Uterus (tissue), 4 donors: ENCODE data around the gene VIPR2. TPM values are rescaled to one million over a fixed set of nuclear protein-coding genes. Genes with fewer than 3 reads are reported as not detected.

Experiments
- DNase-seq, 2 donors: peaks; one replicate each; pipeline ENCODE4 v3.0.0-alpha.2; 2019 to 2020
- H3K27ac ChIP-seq, 2 donors: fragments of 200-600 bp; sonication (generic); 1 replicate in 1 of 2; 2 replicates in 1 of 2; pipeline ENCODE4 v1.5.1; 2016 to 2018
- H3K27me3 ChIP-seq, 2 donors: fragments of 200-600 bp; sonication (generic); one replicate each; pipeline ENCODE4 v1.5.1; 2018 to 2019; ENCODE audit warnings: control low read depth in 1 of 2
- H3K36me3 ChIP-seq, 2 donors: fragments of 200-600 bp; sonication (generic); one replicate each; pipeline ENCODE4 v1.5.1; 2019; ENCODE audit warnings: control low read depth in 1 of 2
- H3K4me1 ChIP-seq, 2 donors: fragments of 200-600 bp; sonication (generic); one replicate each; pipeline ENCODE4 v1.5.1; 2018 to 2019; ENCODE audit warnings: control low read depth in 1 of 2
- H3K4me3 ChIP-seq, 2 donors: fragments of 200-600 bp; sonication (generic); 1 replicate in 1 of 2; 2 replicates in 1 of 2; pipeline ENCODE4 v1.5.1; 2018 to 2019; ENCODE audit warnings: mild to moderate bottlenecking in 1 of 2
- H3K9me3 ChIP-seq, 2 donors: fragments of 200-600 bp; sonication (generic); one replicate each; pipeline ENCODE4 v1.5.1; 2019; ENCODE audit warnings: control low read depth in 1 of 2
- POLR2A ChIP-seq, 2 donors: fragments of 450-650 bp; IDR thresholded peaks; one replicate each; pipeline ENCODE4 v1.6.1; 2016; ENCODE audit warnings: antibody characterized with exemption in 2 of 2, mild to moderate bottlenecking in 1 of 2, moderate library complexity in 1 of 2
- intact Hi-C: fragments of 100-400 bp; cut with DNase I; formaldehyde crosslinking; loops from one replicate; pipeline ENCODE4 v1.15.1; 2023; ENCODE audit warnings: low total_unique reads
- total RNA-seq, 4 donors: library from RNA; depleted of rRNA in 3 of 4; stranded (reverse); fragments of >200 nt in 3 of 4; gene quantifications; one replicate each; pipeline versions ENCODE4 v1.1.0 to v1.2.4, GENCODE V29; 2014 to 2023
- TF ChIP-seq, protein P1 (sequence below), 4 experiments: fragments of 200-600 bp in 2 of 4; fragments of 450-650 bp in 2 of 4; sonication (generic) in 2 of 4; IDR thresholded peaks; one replicate each; pipeline ENCODE4 v1.5.1; 2016 to 2019; ENCODE audit warnings: antibody characterized with exemption in 4 of 4, mild to moderate bottlenecking in 2 of 4, moderate library complexity in 1 of 4
- donor health status: DM: yes; HTN: yes; CAD: no.

VIPR2 gene
- total RNA-seq, 4 donors from 2014 or later, result 3.1 to 9.8 (median 4.5) TPM

DNA sequence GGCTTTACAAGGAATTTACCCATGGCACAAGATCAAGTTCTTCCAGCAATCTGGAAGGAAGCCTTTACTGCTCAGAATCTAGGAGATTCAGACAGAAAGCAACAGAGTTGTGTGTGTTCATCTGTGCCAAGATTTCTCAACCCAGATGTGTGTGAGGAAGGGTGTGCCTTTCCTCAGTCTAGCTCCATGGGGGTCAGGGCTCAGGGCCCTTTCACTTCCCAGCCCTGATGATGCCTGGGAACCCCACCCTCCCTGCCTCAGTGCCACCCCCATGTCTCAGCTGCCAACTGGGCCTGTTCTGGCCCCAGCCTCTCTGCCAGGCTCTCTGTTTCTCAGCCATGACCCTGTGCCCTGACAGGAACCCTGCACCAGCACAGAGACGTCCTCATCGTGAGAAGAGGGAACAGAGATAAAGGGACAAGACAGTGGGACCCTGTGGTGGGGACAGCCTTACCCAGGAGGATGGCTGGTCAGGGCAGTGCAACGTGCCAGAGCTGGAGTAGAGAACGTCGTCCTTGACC is 102.0 kb downstream of the VIPR2 start:
- H3K27ac ChIP-seq, result peak overlapping the region in 1 of 2 donors; percentile 57
- no peaks in the 10 kb centered on the region for H3K4me1 ChIP-seq
- no peaks in the 10 kb centered on the region for H3K9me3 ChIP-seq
- no peak for DNase-seq
- no peaks in the 10 kb centered on the region for H3K27me3 ChIP-seq
- no peak for TF ChIP-seq POLR2A (IDR thresholded peaks at IDR 0.05)
- TF ChIP-seq, protein P1, sequence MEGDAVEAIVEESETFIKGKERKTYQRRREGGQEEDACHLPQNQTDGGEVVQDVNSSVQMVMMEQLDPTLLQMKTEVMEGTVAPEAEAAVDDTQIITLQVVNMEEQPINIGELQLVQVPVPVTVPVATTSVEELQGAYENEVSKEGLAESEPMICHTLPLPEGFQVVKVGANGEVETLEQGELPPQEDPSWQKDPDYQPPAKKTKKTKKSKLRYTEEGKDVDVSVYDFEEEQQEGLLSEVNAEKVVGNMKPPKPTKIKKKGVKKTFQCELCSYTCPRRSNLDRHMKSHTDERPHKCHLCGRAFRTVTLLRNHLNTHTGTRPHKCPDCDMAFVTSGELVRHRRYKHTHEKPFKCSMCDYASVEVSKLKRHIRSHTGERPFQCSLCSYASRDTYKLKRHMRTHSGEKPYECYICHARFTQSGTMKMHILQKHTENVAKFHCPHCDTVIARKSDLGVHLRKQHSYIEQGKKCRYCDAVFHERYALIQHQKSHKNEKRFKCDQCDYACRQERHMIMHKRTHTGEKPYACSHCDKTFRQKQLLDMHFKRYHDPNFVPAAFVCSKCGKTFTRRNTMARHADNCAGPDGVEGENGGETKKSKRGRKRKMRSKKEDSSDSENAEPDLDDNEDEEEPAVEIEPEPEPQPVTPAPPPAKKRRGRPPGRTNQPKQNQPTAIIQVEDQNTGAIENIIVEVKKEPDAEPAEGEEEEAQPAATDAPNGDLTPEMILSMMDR (IDR thresholded peaks at IDR 0.05), result no peak
- H3K36me3 ChIP-seq, result no peaks in the 10 kb centered on the region
- intact Hi-C loops, result no loop called here
- H3K4me3 ChIP-seq, result no peak overlapping the region

DNA sequence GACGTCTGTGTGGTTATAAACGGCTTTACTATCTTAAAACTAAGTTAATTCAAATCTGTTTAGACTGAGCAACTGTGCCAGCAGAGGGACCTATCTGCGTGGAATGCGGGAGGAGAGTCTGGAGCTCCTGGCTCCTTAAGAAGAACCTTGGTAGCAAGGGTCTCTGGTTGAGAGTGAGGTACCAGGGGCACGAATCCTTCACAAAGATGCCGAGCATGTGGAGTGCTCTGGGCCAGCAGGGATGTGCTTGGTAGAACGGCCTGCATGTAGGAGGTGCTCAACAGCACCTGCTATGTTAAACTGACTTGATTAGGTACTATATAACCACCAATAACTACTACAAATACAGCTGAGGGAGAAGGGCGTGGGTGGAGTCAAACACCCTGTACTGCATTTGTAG is 102.6 kb downstream of the VIPR2 start:
- Histone ChIP-seq H3K4me3 (no peak overlapping the region), H3K36me3 (no peaks in the 10 kb centered on the region), H3K9me3 (no peaks in the 10 kb centered on the region), H3K27me3 (no peaks in the 10 kb centered on the region), H3K27ac (no peak overlapping the region), H3K4me1 (no peaks in the 10 kb centered on the region)
- DNase-seq, result no peak
- no peak for TF ChIP-seq POLR2A (IDR thresholded peaks at IDR 0.05)
- TF ChIP-seq, protein P1 (IDR thresholded peaks at IDR 0.05), result no peak
- intact Hi-C loops, result no loop called here

DNA sequence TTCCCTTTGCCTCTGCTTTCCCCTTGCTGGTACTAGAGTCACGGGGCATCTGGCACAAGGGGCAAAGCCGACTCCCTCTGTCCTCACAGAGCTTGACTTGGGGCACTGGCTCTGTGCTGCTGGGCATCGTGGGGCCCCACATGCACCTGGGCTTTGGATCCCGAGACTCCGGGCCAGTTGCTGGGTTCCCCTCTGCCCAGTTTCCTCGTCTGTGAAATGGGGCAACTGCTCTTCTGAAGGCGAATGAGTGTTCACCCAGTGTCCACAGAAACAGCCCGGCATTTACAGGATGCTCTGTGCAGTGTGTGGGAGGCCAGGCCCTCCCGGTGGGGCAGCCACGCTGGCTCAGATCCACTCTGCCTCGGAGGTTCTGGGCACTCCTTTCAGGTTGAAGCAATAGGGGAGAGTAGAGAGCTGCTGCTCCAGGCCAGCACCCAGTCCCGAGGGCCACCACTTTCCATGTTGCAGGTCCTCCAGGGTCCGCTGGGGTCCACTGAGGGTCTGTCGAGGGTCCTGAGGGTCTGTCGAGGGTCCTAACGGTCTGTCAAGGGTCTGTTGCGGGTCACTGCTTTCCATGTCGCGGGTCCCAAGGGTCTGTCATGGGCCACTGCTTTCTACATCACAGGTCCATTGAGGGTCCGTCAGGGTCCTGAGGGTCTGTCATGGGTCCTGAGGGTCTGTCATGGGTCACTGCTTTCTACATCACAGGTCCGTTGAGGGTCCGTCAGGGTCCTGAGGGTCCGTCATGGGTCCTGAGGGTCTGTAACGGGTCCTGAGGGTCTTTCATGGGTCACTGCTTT is 103.6 kb downstream of the VIPR2 start:
- no peak for DNase-seq
- H3K27ac ChIP-seq, result no peak overlapping the region

DNA sequence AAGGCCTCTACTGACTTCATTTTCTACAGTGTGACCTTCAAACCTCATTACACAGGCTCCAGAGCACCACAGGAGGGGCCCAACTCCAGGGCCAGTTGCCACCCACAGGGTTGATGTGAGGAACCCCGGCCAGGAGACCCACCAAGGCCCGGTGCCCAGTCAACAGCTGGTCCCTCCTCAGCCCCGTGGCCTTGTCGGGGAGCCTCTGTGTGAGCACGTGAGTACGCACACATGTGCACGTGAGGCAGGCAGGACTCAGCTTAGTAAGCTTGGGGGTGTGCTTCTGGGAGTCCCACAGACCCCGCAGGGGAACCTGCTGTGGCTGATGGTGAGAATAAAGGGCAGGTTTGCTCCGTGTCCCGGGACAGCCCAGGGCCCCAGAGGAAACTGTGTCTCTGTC is 104.5 kb downstream of the VIPR2 start:
- Histone ChIP-seq H3K27ac (no peak overlapping the region), H3K4me3 (no peak overlapping the region), H3K4me1 (no peaks in the 10 kb centered on the region), H3K9me3 (no peaks in the 10 kb centered on the region), H3K36me3 (no peaks in the 10 kb centered on the region), H3K27me3 (no peaks in the 10 kb centered on the region)
- TF ChIP-seq, protein P1 (IDR thresholded peaks at IDR 0.05), result no peak
- no peak for TF ChIP-seq POLR2A (IDR thresholded peaks at IDR 0.05)
- intact Hi-C loops, result no loop called here
- no peak for DNase-seq

More for the DNA sequence above, 103.6 kb downstream of the VIPR2 start:
- TF ChIP-seq POLR2A (IDR thresholded peaks at IDR 0.05), result no peak
- TF ChIP-seq, protein P1 (IDR thresholded peaks at IDR 0.05), result no peak
- Histone ChIP-seq H3K9me3 (no peaks in the 10 kb centered on the region), H3K27me3 (no peaks in the 10 kb centered on the region), H3K4me3 (no peak overlapping the region), H3K36me3 (no peaks in the 10 kb centered on the region), H3K4me1 (no peaks in the 10 kb centered on the region)
- intact Hi-C loops, result no loop called here

DNA sequence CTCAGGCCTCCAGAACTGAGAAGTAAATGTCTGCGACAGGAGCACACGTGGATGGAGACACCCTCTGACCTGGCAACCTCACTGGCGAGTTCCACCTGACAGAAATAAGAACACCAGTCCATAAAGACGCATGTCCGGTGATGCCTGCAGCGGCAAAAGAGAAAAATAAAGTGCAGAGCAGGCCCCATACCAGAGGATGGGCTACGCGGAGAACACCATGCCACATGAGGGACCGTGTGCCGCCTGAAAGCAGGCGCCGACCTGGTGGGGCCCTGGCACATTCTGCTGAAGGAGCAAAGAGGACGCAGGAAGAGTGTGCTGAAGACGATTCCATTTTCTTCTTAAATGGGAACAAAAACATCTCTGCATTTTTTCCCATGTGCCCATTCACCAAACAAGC is 105.0 kb downstream of the VIPR2 start:
- Histone ChIP-seq H3K4me1 (no peaks in the 10 kb centered on the region), H3K27ac (no peak overlapping the region), H3K4me3 (no peak overlapping the region), H3K36me3 (no peaks in the 10 kb centered on the region), H3K9me3 (no peaks in the 10 kb centered on the region), H3K27me3 (no peaks in the 10 kb centered on the region)
- TF ChIP-seq, protein P1 (IDR thresholded peaks at IDR 0.05), result no peak
- TF ChIP-seq POLR2A (IDR thresholded peaks at IDR 0.05), result no peak
- no peak for DNase-seq
- intact Hi-C loops, result no loop called here
